ENCODE results near the gene SUGCT.

- TF ChIP-seq CTCF (conservative IDR thresholded peaks at IDR 0.05), result no peak
- TF ChIP-seq ZFX (IDR thresholded peaks at IDR 0.05), result no peak
Measured at GRCh38 chr7:40859076-40859475, 724.3 kb downstream of the SUGCT start.

Measured in C4-2B (cell line).